GM13976 (cell line): Measurements from ENCODE around the gene SFSWAP.

Experiments
- DNase-seq: peaks from one replicate; pipeline ENCODE4 v3.0.0; 2012; ENCODE audit warnings: low spot score
- in situ Hi-C: fragments of 300-500 bp; cut with MboI; formaldehyde crosslinking; loops from one replicate; pipeline ENCODE4 v1.12.0; 2022; ENCODE audit warnings: low sequenced_read_pairs, mixed read lengths, inconsistent platforms; ENCODE audit not compliant: unreplicated experiment
- TF ChIP-seq, protein P1 (sequence below): IDR thresholded peaks from 2 replicates; pipeline ENCODE4 v1.5.1; 2012; ENCODE audit warnings: borderline replicate concordance, mild to moderate bottlenecking; ENCODE audit not compliant: insufficient read depth; ENCODE audit errors: extremely low read depth, missing control alignments, control extremely low read depth

Gene SFSWAP

GRCh38 chr12:131754184-131754583, 43.3 kb downstream of the SFSWAP start:
- TF ChIP-seq, protein P1, sequence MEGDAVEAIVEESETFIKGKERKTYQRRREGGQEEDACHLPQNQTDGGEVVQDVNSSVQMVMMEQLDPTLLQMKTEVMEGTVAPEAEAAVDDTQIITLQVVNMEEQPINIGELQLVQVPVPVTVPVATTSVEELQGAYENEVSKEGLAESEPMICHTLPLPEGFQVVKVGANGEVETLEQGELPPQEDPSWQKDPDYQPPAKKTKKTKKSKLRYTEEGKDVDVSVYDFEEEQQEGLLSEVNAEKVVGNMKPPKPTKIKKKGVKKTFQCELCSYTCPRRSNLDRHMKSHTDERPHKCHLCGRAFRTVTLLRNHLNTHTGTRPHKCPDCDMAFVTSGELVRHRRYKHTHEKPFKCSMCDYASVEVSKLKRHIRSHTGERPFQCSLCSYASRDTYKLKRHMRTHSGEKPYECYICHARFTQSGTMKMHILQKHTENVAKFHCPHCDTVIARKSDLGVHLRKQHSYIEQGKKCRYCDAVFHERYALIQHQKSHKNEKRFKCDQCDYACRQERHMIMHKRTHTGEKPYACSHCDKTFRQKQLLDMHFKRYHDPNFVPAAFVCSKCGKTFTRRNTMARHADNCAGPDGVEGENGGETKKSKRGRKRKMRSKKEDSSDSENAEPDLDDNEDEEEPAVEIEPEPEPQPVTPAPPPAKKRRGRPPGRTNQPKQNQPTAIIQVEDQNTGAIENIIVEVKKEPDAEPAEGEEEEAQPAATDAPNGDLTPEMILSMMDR: no peak
- in situ Hi-C loops: no loop called here
- no peak for DNase-seq

GRCh38 chr12:131755305-131756113, 44.6 kb downstream of the SFSWAP start:
- in situ Hi-C loops: no loop called here
- TF ChIP-seq, protein P1: peak; percentile 39
- DNase-seq: peak; percentile 67

DNA sequence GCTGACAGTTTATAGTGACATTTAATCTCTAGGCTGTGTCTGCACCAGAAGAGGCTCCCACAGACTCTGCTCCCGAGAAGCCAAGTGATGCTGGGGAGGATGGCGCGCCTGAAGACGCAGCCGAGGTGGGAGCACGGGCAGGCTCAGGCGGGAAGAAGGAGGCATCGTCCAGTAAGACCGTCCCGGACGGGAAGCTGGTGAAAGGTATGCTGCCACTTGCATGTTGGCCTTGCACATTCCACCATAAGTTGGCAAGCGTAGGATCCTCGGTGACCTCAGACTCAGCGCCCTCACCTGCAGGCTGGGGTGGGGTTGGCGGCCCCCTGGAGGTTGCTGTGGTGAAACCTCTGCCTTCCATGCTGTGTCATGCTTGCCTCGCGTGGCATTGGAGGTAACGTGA, 45.6 kb downstream of the SFSWAP start:
- in situ Hi-C loops: no loop called here

DNA sequence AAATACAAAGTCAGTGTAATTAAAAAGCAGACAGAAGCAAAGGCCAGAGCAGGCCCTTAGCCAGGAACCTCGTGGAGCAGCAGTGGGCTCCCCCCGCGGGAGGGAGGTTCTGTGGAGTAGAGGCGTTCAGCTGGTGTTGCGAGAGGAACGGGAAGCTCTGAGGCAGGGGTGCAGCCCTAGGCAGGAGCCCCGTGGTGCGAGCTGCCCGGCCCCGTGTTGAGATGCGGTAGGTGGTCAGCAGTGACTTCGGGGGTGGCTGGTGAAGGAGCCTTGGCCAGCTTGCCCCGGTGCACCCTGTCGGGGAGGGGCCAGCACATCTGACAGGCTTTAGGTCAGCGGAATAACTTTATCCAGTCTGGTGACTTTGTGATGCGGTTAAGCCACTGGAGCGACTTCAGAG, 46.2 kb downstream of the SFSWAP start:
- in situ Hi-C loops: no loop called here
- DNase-seq: no peak
- TF ChIP-seq, protein P1: no peak

More for the DNA sequence above, 45.6 kb downstream of the SFSWAP start:
- DNase-seq: no peak
- TF ChIP-seq, protein P1: no peak

DNA sequence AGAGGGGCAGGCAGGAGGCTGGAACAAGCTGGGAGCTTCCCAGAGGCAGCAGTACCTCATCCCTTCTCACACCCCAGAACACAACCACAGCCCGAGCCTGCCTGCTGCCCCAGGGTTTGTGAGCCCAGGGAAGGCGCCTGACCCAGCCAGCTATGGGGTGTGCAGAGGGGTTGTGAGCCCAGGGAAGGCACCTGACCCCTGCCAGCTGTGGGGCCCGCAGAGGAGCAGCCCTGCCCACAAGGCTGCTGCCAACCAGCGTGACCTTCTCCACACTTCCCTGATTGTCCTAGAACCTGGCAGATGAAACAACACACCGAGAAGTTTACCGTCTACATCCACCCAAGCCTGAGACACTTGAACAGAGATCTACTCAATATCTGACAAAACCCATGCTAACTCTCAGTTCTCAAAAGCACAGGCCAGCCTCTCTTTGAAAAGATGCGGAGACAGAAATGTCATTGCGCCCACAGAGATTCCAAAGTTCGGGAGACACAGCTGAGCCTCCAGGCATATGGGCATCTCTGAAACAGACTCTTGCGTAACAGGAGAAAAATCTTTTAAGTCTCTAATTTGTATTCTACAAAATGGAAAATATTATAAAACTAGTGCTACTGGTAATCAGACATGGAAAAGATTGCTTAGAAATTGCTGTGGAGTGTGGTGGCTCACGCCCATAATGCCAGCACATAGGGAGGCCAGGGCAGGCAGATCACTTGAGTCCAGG, 47.3 kb downstream of the SFSWAP start:
- TF ChIP-seq, protein P1: no peak
- DNase-seq: no peak
- in situ Hi-C loops: no loop called here

GRCh38 chr12:131759176-131759575, 48.3 kb downstream of the SFSWAP start:
- DNase-seq: no peak
- TF ChIP-seq, protein P1: no peak
- in situ Hi-C loops: no loop called here
